ENCODE results near the gene PRKCA.

Gene PRKCA

DNA sequence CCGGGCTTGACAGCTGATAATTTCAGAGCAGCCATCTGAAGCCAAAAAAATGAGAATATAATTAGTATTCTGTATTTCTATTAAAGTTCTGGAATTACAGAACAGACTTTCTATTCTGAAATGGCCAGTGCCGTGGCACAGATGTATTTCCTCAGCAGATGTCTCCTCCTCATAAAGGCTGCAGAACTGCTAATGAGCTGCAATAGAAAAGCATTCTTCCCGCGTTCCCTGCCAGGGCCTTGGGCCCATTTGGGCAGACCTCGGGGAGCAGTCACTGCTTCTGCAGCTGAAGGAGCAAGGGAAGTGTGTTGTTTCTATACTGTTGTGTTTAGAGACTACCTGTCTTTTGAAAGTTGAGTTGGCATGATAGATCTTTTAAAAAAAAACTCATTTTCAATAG is 379.9 kb downstream of the PRKCA start:
- no peak for DNase-seq (ENCODE audit: low read depth)
- TF ChIP-seq, protein P1, sequence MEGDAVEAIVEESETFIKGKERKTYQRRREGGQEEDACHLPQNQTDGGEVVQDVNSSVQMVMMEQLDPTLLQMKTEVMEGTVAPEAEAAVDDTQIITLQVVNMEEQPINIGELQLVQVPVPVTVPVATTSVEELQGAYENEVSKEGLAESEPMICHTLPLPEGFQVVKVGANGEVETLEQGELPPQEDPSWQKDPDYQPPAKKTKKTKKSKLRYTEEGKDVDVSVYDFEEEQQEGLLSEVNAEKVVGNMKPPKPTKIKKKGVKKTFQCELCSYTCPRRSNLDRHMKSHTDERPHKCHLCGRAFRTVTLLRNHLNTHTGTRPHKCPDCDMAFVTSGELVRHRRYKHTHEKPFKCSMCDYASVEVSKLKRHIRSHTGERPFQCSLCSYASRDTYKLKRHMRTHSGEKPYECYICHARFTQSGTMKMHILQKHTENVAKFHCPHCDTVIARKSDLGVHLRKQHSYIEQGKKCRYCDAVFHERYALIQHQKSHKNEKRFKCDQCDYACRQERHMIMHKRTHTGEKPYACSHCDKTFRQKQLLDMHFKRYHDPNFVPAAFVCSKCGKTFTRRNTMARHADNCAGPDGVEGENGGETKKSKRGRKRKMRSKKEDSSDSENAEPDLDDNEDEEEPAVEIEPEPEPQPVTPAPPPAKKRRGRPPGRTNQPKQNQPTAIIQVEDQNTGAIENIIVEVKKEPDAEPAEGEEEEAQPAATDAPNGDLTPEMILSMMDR (conservative IDR thresholded peaks at IDR 0.05; ENCODE audit: low read depth, low read length) = no peak
- H3K4me3 ChIP-seq (ENCODE audit: low read length) = no peak overlapping the region

DNA sequence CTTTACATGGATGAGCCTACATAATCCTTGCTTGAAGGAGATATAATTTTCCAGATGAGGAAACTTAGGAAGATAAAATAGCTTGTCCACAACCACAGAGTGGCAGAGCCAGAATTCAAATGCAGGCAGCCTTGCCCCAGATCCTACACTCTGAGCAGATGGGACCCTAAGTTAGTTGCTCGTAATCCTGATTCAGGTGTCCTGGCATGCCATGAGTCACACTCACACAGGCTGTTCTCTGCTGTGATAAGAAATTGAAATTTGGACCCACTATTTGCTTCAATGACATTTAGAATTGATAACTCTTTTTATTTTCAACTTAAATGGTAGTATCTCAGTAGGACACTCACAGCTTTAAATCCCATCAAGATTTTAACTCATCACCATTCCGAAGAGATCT is 381.8 kb downstream of the PRKCA start:
- TF ChIP-seq, protein P1 (conservative IDR thresholded peaks at IDR 0.05; ENCODE audit: low read depth, low read length) = no peak
- H3K4me3 ChIP-seq (ENCODE audit: low read length) = no peak overlapping the region
- DNase-seq (ENCODE audit: low read depth) = no peak

DNA sequence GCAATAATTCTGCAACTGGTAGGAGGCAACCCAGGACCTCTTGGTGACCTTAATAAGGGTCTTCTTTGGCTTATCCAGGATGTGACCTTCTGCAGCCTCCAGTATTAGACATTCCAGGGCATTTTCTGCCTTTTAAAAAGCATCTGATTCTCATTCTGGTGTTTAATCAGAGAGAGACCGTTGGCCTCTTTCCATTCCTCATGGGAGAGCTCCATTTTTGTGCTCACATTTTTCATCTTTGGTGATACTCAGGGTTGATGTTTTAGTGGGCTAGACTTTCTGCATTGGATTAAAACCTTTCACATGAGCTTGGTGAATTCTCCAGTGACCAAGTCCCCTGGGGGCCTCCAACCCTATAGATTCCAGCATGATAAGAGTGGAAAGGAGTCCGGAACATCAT is 382.3 kb downstream of the PRKCA start:
- no peak overlapping the region for H3K4me3 ChIP-seq (ENCODE audit: low read length)
- TF ChIP-seq, protein P1 (conservative IDR thresholded peaks at IDR 0.05; ENCODE audit: low read depth, low read length) = no peak
- no peak for DNase-seq (ENCODE audit: low read depth)

- H3K4me3 ChIP-seq (ENCODE audit: low read length) = no peak overlapping the region
- TF ChIP-seq, protein P1 (conservative IDR thresholded peaks at IDR 0.05; ENCODE audit: low read depth, low read length) = no peak
- DNase-seq (ENCODE audit: low read depth) = no peak
These were observed 384.2 kb downstream of the PRKCA start for GRCh38 chr17:66686601-66687000.

DNA sequence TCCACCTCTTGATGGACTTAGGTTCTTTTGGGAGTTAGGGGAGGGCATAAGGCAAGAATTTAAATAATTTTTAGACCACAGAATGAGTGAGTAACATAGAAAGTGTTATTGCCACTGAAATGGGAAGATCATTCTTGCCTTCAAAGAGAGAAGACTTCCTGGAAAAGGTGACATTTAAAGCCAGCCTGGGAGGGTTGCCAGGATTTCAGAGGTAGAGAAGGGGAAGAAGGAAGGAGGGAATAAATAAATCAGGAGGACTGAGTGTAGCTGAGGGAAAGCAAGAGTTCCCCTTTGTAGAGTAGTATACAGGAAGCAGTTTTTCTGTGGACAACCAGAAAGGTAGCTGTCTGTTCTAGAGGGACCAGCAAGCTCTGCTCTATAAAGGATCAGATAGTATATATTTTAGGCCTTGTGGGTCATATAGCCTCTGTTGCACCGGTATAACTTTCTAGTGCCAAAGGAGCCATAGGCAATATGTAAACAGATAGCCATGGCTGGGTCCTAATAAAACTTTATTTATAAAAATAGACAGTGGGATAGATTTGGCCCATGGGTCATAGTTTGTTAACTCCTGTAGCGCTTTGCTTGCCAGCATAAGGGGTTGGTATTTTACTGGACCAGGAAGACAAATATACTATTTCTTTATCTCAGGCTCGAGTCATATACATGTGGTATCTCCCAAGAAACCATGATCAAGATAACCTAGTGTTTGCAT is 385.3 kb downstream of the PRKCA start:
- H3K4me3 ChIP-seq (ENCODE audit: low read length) = no peak overlapping the region
- TF ChIP-seq, protein P1 (conservative IDR thresholded peaks at IDR 0.05; ENCODE audit: low read depth, low read length) = no peak
- DNase-seq (ENCODE audit: low read depth) = no peak

DNA sequence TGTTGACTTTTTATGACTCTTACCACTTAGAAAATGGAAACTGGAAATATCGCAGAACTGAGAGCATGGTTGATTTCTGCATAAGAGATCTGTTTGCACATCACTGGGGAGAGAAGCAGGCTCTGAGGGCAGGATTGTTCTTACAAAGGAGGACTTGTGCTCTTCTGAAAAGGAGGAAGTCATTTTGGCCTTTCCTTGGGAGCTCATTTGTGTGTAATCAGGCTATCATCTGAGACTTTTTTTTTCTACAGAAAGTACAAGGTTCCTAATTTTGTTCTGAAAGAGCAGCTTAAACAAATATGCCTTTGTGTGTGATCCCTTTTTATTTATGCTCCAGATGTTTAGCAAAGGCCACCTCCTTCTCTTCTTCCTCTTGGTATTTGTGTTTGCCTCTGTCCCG is 386.8 kb downstream of the PRKCA start:
- TF ChIP-seq, protein P1 (conservative IDR thresholded peaks at IDR 0.05; ENCODE audit: low read depth, low read length) = no peak
- no peak for DNase-seq (ENCODE audit: low read depth)
- no peak overlapping the region for H3K4me3 ChIP-seq (ENCODE audit: low read length)

- H3K4me3 ChIP-seq (ENCODE audit: low read length) = no peak overlapping the region
- DNase-seq (ENCODE audit: low read depth) = no peak
- TF ChIP-seq, protein P1 (conservative IDR thresholded peaks at IDR 0.05; ENCODE audit: low read depth, low read length) = no peak
These were observed 387.8 kb downstream of the PRKCA start for GRCh38 chr17:66690166-66690565.

Measured in retinal pigment epithelial cell (primary cell).